OCI-LY7 (cell line): ENCODE results near the gene KCNQ1OT1.

Source experiments
- CTCF ChIP-seq: fragments of 200-600 bp; sonication (generic); conservative IDR thresholded peaks from 2 replicates; pipeline ENCODE4 v1.5.1; 2014; ENCODE audit warnings: mild to moderate bottlenecking, antibody characterized with exemption, low read length, moderate library complexity, mixed read lengths
- EZH2phosphoT487 ChIP-seq: fragments of 200-600 bp; sonication (generic); IDR thresholded peaks from 2 replicates; pipeline ENCODE4 v1.6.1; 2018; ENCODE audit warnings: low read depth, borderline replicate concordance, mild to moderate bottlenecking, mixed run types, antibody characterized with exemption, low read length, moderate library complexity, mixed read lengths

GRCh38 chr11:2564588-2565425, 135.0 kb downstream of the KCNQ1OT1 start:
- TF ChIP-seq CTCF (no peak), EZH2phosphoT487 (no peak)
